Left kidney (tissue), 8 donors: ENCODE data around the gene SLC35D3. TPM values are rescaled to one million over a fixed set of nuclear protein-coding genes. Genes with fewer than 3 reads are reported as not detected.
"Not testable (repeated sequence)": the region's sequence is repeated elsewhere in the genome, so short reads cannot be mapped to it uniquely, and the experiment has no call there.

Experiments
- DNase-seq: peaks from one replicate; pipeline ENCODE4 v3.0.0-alpha.2; 2013
- long read RNA-seq, 8 donors: transcript quantifications; one replicate each; lab custom pipeline, GENCODE V29; 2026
- polyA plus RNA-seq: library from polyadenylated mRNA; unstranded; fragments of 120-200 nt; gene quantifications from one replicate; pipeline ENCODE4 v1.2.1, GENCODE V29; 2013; ENCODE audit not compliant: insufficient read length

SLC35D3 gene
- not detected for polyA plus RNA-seq
- long read RNA-seq, donor 1 = 0 reads
- long read RNA-seq, donor 2 = 0 reads
- long read RNA-seq, donor 3 = 0 reads
- long read RNA-seq, donor 4 = 0 reads
- long read RNA-seq, donor 5 = 0 reads
- long read RNA-seq, donor 6 = 0 reads
- long read RNA-seq, donor 7 = 0 reads
- long read RNA-seq, donor 8 = 0 reads

GRCh38 chr6:136921936-136922684, at the start of gene SLC35D3:
SLC35D3 (plus strand) TSS chr6:136922301; CDS start chr6:136922429, 128 bp downstream.
- peak; percentile 8 for DNase-seq

GRCh38 chr6:136873748-136874147, 48.4 kb upstream of the SLC35D3 start:
- DNase-seq = peak; percentile 12

GRCh38 chr6:136876469-136876868, 45.6 kb upstream of the SLC35D3 start:
- DNase-seq = not testable (repeated sequence)

- no peak for DNase-seq
These were observed 41.2 kb upstream of the SLC35D3 start for GRCh38 chr6:136880748-136881460.

GRCh38 chr6:136886091-136886490, 36.0 kb upstream of the SLC35D3 start:
- no peak for DNase-seq

GRCh38 chr6:136887953-136888352, 34.1 kb upstream of the SLC35D3 start:
- DNase-seq = no peak

- DNase-seq = no peak
These were observed 32.6 kb upstream of the SLC35D3 start for GRCh38 chr6:136889271-136890193.

GRCh38 chr6:136890194-136890839, 31.8 kb upstream of the SLC35D3 start:
- no peak for DNase-seq

- DNase-seq = no peak
These were observed 31.1 kb upstream of the SLC35D3 start for GRCh38 chr6:136890986-136891385.

GRCh38 chr6:136893187-136893586, 28.9 kb upstream of the SLC35D3 start:
- no peak for DNase-seq

- DNase-seq = no peak
These were observed 26.2 kb upstream of the SLC35D3 start for GRCh38 chr6:136895901-136896300.

- no peak for DNase-seq
These were observed 25.0 kb upstream of the SLC35D3 start for GRCh38 chr6:136897071-136897470.

GRCh38 chr6:136901212-136901784, 20.8 kb upstream of the SLC35D3 start:
- no peak for DNase-seq

GRCh38 chr6:136904477-136904876, 17.6 kb upstream of the SLC35D3 start:
- DNase-seq = not testable (repeated sequence)

GRCh38 chr6:136914947-136915346, 7.2 kb upstream of the SLC35D3 start:
- no peak for DNase-seq

GRCh38 chr6:136918706-136919105, 3.4 kb upstream of the SLC35D3 start:
- no peak for DNase-seq

- no peak for DNase-seq
These were observed 1.9 kb upstream of the SLC35D3 start for GRCh38 chr6:136920216-136920615.

GRCh38 chr6:136920671-136921380, 1.3 kb upstream of the SLC35D3 start:
- DNase-seq = peak; percentile 14

- peak; percentile 15 for DNase-seq
These were observed 643 bp upstream of the SLC35D3 start for GRCh38 chr6:136921381-136921935.

- DNase-seq = no peak
These were observed 545 bp downstream of the SLC35D3 start for GRCh38 chr6:136922685-136923006.
